Renal cortex interstitium (tissue), 15 donors: ENCODE data around the gene SPRED3. TPM values are rescaled to one million over a fixed set of nuclear protein-coding genes. Genes with fewer than 3 reads are reported as not detected.
"Not testable (repeated sequence)": the region's sequence is repeated elsewhere in the genome, so short reads cannot be mapped to it uniquely, and the experiment has no call there.

ENCODE experiments used
- DNase-seq, 11 donors: peaks; one replicate each; pipeline ENCODE4 v3.0.0-alpha.2; 2013; ENCODE audit warnings: low read depth in 9 of 11, low spot score in 4 of 11; ENCODE audit errors: extremely low read depth in 1 of 11
- long read RNA-seq, 16 experiments: transcript quantifications; one replicate each; lab custom pipeline, GENCODE V29; 2026
- polyA plus RNA-seq, 3 donors: library from polyadenylated mRNA; unstranded; fragments of 120-200 nt; gene quantifications; one replicate each; pipeline ENCODE4 v1.2.1, GENCODE V29; 2013; ENCODE audit not compliant: insufficient read length in 3 of 3

Gene SPRED3, protein sequence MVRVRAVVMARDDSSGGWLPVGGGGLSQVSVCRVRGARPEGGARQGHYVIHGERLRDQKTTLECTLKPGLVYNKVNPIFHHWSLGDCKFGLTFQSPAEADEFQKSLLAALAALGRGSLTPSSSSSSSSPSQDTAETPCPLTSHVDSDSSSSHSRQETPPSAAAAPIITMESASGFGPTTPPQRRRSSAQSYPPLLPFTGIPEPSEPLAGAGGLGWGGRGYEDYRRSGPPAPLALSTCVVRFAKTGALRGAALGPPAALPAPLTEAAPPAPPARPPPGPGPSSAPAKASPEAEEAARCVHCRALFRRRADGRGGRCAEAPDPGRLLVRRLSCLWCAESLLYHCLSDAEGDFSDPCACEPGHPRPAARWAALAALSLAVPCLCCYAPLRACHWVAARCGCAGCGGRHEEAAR
- polyA plus RNA-seq, result 1 to 10 TPM in 1 of 3 donors, under 1 TPM in 2; 0.80 to 1.6 (median 0.90) TPM
- long read RNA-seq, donor 1, result 0 reads
- long read RNA-seq, donor 2, result 0 reads
- long read RNA-seq, donor 3, result 0 reads
- long read RNA-seq, donor 4, result 0 reads
- long read RNA-seq, donor 5, result 0 reads
- long read RNA-seq, donor 6, result 0 reads
- long read RNA-seq, donor 7, result 0 reads
- long read RNA-seq, donor 8, partial matches to known transcripts, result 0 of 1 reads
- long read RNA-seq, donor 8, other reads (novel, unspliced or antisense), result 0 of 1 reads
- long read RNA-seq, donor 9, result 0 reads
- long read RNA-seq, donor 10, result 0 reads
- long read RNA-seq, donor 11, result 0 reads
- long read RNA-seq, donor 12, result 0 reads
- long read RNA-seq, donor 13, result 0 reads
- long read RNA-seq, donor 14, result 0 reads
- long read RNA-seq, donor 15, result 0 reads
- long read RNA-seq, donor 16, result 0 reads

DNA sequence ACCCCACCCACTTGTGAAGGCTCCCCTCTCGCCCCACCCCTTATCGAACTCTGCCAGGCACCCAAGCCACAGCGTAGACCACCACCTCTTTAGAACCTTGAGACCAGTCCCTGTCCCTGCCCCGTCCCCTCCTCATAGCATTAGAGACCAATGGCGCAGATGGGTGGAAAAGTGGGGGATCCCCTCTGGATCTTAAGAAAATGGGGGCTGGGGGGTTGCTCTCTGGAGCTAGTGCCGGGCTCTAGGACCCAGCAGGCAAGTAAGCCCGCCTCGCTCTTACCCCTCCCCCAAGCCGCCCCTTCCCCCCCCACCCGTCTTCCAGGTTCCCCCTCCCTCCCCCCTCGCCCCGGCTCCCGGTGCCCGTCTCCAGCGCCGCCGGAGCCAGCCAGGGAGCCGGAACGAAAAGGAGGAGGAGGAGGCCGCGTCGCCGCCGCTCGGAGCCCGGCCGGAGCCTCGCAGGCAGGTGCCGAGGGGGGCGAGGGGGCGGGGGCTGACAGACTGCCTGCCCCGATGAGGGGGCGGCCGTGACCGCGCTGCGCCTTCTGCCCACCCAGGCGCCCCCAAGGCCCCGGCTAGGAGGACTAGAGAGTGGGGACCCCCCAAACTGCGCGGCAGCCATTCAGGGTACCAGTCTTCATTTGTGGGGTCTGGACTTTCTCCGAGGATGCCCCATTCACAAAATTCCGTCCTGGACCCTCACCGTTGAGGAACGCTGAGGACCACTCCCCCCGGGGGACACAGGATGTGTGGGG, at the start of gene SPRED3:
Gene SPRED3 (plus strand): TSS at position 349 of the 752 bp plus-strand sequence. CDS start 1,606 bp downstream, outside the sequence.
- DNase-seq, result peak in 3 of 11 donors; percentile 48 to 61 (median 49)

- not testable (repeated sequence) for DNase-seq
These were observed 49.5 kb upstream of the SPRED3 start for GRCh38 chr19:38339011-38339410.

DNA sequence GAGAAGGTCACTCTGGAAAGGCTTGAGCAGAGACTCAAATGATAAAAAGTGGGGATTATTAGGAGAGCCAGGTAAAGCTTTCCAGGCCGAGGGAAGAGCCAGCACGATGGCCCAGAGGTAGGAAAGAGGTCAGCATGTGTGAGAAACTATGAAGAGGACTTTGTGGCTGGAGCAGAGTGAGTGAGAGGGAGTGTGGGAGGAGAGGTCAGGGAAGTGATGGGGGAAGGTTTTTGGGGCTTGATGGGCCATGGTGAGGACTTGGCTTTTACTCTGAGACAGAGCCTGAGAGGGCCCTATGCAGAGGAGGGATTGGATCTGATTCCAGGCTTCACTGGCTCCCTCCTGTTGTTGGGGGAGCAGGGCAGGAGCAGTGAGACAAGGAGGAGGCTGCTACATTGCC, 47.6 kb upstream of the SPRED3 start:
- DNase-seq, result no peak

GRCh38 chr19:38346837-38347236, 41.7 kb upstream of the SPRED3 start:
- DNase-seq, result no peak

DNA sequence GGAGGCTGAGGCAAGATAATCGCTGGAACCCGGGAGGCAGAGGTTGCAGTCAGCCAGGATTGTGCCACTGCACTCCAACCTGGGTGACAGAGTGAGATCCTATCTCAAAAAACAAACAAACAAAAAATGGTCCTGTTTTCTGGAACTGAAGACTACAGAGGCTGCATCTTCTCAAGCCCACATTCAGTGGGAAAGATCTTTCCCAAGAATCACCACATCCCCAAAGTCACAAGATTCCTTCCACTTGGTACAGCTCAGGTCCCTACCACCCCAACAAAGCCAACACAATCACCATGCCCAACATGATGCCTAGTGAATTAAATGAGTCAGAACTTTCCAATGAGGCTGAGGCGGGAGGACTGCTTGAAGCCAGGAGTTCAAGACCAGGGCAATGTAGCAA, 37.6 kb upstream of the SPRED3 start:
- no peak for DNase-seq

GRCh38 chr19:38351865-38352395, 36.6 kb upstream of the SPRED3 start:
- DNase-seq, result no peak

DNA sequence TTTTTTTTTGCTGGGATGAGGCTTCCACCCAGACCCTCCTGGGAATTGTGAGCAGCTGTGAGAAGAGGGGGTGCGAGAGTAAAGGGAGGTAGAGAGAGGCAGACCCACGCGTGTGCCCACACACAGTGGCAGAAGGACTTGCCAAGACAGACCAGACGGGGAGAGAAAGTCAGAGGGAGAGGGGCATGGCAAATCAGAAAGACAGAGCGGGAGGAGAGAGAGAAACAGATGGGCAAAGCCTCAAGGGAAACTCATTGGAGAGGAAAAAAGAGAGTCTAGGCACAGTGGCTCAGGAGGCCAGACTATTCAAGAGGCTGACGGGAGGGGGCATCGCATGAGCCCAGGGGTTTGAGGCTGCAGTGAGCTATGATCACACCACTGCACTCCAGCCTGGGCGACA, 35.9 kb upstream of the SPRED3 start:
- DNase-seq, result no peak

DNA sequence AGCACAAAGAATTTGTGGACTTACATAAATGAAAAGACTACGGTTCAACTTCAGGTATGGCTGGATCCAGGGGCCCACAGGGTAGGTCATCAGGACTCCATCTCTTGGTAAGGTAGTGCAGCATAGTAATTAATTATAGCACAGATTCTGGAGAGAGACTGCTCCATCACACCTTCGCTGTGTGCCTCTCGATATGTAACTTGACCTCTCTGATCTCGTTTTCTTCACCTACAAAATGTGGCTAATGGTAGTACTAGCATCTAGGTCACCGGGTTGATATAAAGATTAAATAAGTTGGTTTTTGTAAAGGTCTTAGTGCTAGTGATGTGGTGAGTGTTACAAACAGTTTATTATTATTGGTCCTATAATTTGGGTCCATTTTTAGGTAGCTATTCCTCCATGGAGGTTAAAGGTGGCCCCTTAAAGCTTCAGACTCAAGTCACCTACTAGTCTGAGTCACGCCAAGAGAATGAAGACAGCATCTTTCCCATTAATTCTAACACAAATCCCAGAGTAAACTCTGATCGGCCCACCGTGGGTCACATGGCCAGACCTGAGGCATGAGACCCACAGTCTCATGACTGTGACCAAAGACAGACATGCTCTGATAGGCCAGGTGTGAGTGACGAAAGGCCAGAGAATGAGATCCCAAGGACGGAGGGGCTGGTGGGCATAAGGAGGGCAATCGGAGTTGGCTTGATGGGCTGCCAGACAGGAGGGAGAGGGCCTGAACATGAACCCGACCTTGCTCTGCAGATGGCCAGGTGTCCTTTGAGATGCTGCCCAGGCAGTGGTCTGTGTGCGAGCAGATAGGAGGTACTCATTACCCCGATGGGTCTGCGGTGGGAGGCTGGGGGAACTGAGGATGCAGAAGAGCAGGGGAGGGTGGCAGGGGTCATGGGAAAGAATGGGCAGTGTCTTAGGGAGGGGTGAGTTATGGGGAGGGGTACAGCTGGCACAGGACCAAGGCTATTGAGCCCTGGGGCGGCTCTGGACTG, 32.5 kb upstream of the SPRED3 start:
- DNase-seq, result no peak

- no peak for DNase-seq
These were observed 30.4 kb upstream of the SPRED3 start for GRCh38 chr19:38358071-38358470.

DNA sequence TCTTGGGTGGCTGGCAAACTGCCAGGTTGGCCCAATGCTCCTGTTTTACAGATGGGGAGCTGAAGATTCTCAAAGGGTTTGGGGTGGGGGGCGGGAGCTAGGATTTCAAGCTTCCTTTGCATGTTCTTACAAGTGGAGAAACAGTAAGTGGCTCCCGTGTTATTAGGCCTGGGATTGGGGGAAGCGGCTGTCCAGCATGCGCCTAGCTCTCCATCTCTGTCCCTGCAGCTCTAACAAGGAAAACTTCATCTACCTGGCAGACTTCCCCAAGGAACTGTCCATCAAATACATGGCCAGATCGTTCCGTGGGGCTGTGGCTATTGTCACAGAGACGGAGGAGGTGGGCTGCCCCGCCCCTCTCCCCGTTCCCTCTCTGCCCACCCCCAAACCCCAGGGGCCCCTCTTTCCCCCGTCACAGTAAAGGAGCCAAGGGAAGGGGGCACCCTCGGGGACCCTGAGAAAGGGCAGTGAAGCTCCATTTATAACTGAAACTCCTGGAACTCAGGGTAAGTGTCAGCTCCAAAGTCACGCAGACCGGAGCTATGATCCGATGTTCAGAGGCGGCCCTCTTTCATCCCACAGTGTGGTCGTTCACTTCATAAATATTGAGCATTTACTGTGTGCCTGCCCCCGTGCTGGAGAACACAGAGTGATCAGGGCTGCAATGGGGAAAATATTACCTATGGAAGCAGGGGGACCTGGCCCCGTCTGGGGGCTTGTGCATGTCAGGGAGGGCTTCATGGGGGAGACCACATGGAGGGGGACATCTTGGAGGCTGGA, 29.1 kb upstream of the SPRED3 start:
- no peak for DNase-seq

GRCh38 chr19:38360351-38360750, 28.1 kb upstream of the SPRED3 start:
- DNase-seq, result no peak

- DNase-seq, result no peak
These were observed 27.5 kb upstream of the SPRED3 start for GRCh38 chr19:38360839-38361631.

GRCh38 chr19:38361633-38362075, 26.8 kb upstream of the SPRED3 start:
- DNase-seq, result peak; percentile 44 to 82 (median 71)

DNA sequence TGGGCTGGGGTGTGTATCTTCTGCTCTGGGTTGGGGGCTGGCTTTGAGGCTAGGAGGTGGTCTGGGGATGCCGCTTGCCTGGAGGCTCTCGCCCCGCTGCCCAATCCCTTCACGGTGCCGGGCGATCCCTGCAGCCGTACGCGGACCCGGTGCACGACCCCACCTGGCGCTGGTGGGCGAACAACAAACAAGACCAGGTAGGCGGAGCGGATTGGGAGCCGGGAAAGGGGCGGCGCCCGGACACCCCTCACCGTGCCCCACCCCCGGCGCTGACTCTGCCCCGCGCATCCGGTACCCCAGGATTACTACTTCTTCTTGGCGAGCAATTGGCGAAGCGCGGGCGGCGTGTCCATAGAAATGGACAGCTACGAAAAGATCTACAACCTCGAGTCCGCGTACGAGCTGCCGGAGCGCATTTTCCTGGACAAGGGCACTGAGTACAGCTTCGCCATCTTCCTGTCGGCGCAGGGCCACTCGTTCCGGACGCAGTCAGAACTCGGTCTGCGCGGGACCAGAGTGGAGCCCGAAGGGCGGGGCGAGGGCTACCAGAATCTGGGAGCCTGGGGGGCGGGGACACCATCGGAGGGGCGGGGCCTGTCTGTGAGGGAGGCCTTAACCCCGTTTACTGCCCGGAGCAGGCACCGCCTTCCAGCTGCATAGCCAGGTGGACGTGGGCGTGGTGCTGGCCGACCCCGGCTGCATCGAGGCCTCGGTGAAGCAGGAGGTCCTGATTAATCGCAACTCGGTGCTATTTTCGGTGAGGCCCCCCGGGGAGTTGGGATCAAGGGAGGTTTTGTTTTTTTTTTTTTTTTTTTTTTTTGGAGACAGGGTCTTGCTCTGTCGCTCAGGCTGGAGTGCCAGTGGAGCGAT, 26.2 kb upstream of the SPRED3 start:
- DNase-seq, result peak in 7 of 11 donors; percentile 24 to 54 (median 43)

GRCh38 chr19:38362946-38363688, 25.4 kb upstream of the SPRED3 start:
- DNase-seq, result not testable (repeated sequence)
